ENCODE data around the gene ERBB4.

The ERBB4 gene

GRCh38 chr2:212354382-212354781 is 184.2 kb downstream of the ERBB4 start:
- Histone ChIP-seq H2AFZ (ENCODE audit: low read length) (no peak overlapping the region), H3K4me3 (ENCODE audit: low read length) (no peak overlapping the region), H3K27me3 (replicated peaks; ENCODE audit: insufficient read depth, low read length) (no peaks in the 10 kb centered on the region), H3K9me3 (replicated peaks; ENCODE audit: insufficient read depth, low read length) (no peaks in the 10 kb centered on the region), H3K27ac (ENCODE audit: low read length) (no peak overlapping the region), H3K9me2 (replicated peaks; ENCODE audit: insufficient read depth, low read length) (no peaks in the 10 kb centered on the region), H3F3A (ENCODE audit: insufficient read depth, low read length) (no peaks in the 10 kb centered on the region), H3K4me2 (ENCODE audit: low read depth, low read length) (no peak overlapping the region), H3K9ac (ENCODE audit: low read length) (no peak overlapping the region), H3K79me2 (ENCODE audit: low read length) (no peaks in the 10 kb centered on the region), H3K4me1 (ENCODE audit: low read length) (peaks cover 3% of the 10 kb centered on the region), H3K36me3 (replicated peaks; ENCODE audit: insufficient read depth, low read length) (no peaks in the 10 kb centered on the region), H4K20me1 (ENCODE audit: insufficient read depth, low read length) (no peaks in the 10 kb centered on the region)
- no peak for TF ChIP-seq EZH2phosphoT487 (IDR thresholded peaks at IDR 0.05; ENCODE audit: low read length)
- TF ChIP-seq, protein P1, sequence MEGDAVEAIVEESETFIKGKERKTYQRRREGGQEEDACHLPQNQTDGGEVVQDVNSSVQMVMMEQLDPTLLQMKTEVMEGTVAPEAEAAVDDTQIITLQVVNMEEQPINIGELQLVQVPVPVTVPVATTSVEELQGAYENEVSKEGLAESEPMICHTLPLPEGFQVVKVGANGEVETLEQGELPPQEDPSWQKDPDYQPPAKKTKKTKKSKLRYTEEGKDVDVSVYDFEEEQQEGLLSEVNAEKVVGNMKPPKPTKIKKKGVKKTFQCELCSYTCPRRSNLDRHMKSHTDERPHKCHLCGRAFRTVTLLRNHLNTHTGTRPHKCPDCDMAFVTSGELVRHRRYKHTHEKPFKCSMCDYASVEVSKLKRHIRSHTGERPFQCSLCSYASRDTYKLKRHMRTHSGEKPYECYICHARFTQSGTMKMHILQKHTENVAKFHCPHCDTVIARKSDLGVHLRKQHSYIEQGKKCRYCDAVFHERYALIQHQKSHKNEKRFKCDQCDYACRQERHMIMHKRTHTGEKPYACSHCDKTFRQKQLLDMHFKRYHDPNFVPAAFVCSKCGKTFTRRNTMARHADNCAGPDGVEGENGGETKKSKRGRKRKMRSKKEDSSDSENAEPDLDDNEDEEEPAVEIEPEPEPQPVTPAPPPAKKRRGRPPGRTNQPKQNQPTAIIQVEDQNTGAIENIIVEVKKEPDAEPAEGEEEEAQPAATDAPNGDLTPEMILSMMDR (IDR thresholded peaks at IDR 0.05; ENCODE audit: low read length): no peak
- TF ChIP-seq EZH2 (optimal IDR thresholded peaks at IDR 0.05; ENCODE audit: low read depth, low read length): no peak
- DNase-seq: no peak

GRCh38 chr2:212348501-212348900 is 190.1 kb downstream of the ERBB4 start:
- peaks cover 19% of the 10 kb centered on the region for H3K4me1 ChIP-seq (ENCODE audit: low read length)
- no peak for TF ChIP-seq EZH2phosphoT487 (IDR thresholded peaks at IDR 0.05; ENCODE audit: low read length)
- TF ChIP-seq, protein P1 (IDR thresholded peaks at IDR 0.05; ENCODE audit: low read length): no peak
- no peak for TF ChIP-seq EZH2 (optimal IDR thresholded peaks at IDR 0.05; ENCODE audit: low read depth, low read length)

DNA sequence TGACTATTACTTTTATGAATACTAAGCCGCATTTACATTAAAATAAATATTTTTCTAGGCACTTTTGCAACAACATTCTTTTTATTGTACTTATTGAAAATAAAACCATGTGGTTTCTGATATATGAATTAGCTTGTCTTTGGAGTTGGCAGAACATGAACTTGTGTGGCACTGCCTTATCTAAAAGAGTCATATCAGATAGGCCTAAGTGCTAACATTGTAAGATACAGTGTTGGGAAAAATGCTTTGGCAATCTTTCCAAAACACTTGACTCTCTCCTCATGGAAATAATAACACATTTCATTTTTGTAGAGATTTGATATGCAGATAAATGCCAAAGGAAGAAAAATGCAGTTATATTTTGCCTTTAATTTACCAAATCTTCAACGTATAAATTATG is 191.7 kb downstream of the ERBB4 start:
- TF ChIP-seq EZH2phosphoT487 (IDR thresholded peaks at IDR 0.05; ENCODE audit: low read length): no peak
- TF ChIP-seq, protein P1 (IDR thresholded peaks at IDR 0.05; ENCODE audit: low read length): no peak
- no peak for TF ChIP-seq EZH2 (optimal IDR thresholded peaks at IDR 0.05; ENCODE audit: low read depth, low read length)
- H3K79me2 ChIP-seq (ENCODE audit: low read length): no peaks in the 10 kb centered on the region
- H3K36me3 ChIP-seq (replicated peaks; ENCODE audit: insufficient read depth, low read length): no peaks in the 10 kb centered on the region
- H4K20me1 ChIP-seq (ENCODE audit: insufficient read depth, low read length): no peaks in the 10 kb centered on the region
- no peaks in the 10 kb centered on the region for H3K27me3 ChIP-seq (replicated peaks; ENCODE audit: insufficient read depth, low read length)
- peaks cover 19% of the 10 kb centered on the region for H3K4me1 ChIP-seq (ENCODE audit: low read length)
- no peak for DNase-seq
- H3K9me2 ChIP-seq (replicated peaks; ENCODE audit: insufficient read depth, low read length): no peaks in the 10 kb centered on the region
- 0 out of 2 replicates have a peak, but pooled peaks cover 7% of the 10 kb centered on the region for H3F3A ChIP-seq (ENCODE audit: insufficient read depth, low read length)
- H3K4me3 ChIP-seq (ENCODE audit: low read length): no peak overlapping the region
- H3K4me2 ChIP-seq (ENCODE audit: low read depth, low read length): no peak overlapping the region
- H3K27ac ChIP-seq (ENCODE audit: low read length): no peak overlapping the region
- no peak overlapping the region for H2AFZ ChIP-seq (ENCODE audit: low read length)
- H3K9ac ChIP-seq (ENCODE audit: low read length): no peak overlapping the region
- no peaks in the 10 kb centered on the region for H3K9me3 ChIP-seq (replicated peaks; ENCODE audit: insufficient read depth, low read length)

More at GRCh38 chr2:212348501-212348900, 190.1 kb downstream of the ERBB4 start:
- H3K4me2 ChIP-seq (ENCODE audit: low read depth, low read length): peak overlapping the region; percentile 54
- H3K9ac ChIP-seq (ENCODE audit: low read length): no peak overlapping the region
- no peaks in the 10 kb centered on the region for H3K9me2 ChIP-seq (replicated peaks; ENCODE audit: insufficient read depth, low read length)
- peak overlapping the region; percentile 55; the same call in 1 of the 2 replicates for H3K27ac ChIP-seq (ENCODE audit: low read length)
- H3K36me3 ChIP-seq (replicated peaks; ENCODE audit: insufficient read depth, low read length): no peaks in the 10 kb centered on the region
- 0 out of 2 replicates have a peak, but pooled peaks cover 7% of the 10 kb centered on the region for H3F3A ChIP-seq (ENCODE audit: insufficient read depth, low read length)
- H3K4me3 ChIP-seq (ENCODE audit: low read length): peak overlapping the region; percentile 36
- no peaks in the 10 kb centered on the region for H3K9me3 ChIP-seq (replicated peaks; ENCODE audit: insufficient read depth, low read length)
- no peaks in the 10 kb centered on the region for H3K27me3 ChIP-seq (replicated peaks; ENCODE audit: insufficient read depth, low read length)
- peak overlapping the region; percentile 35; the same call in 1 of the 2 replicates for H2AFZ ChIP-seq (ENCODE audit: low read length)
- H3K79me2 ChIP-seq (ENCODE audit: low read length): no peaks in the 10 kb centered on the region
- H4K20me1 ChIP-seq (ENCODE audit: insufficient read depth, low read length): no peaks in the 10 kb centered on the region
- peak; percentile 43 for DNase-seq

Measured in MM.1S (cell line).